Measurements from ENCODE around the gene PID1. TPM values are rescaled to one million over a fixed set of nuclear protein-coding genes. Genes with fewer than 3 reads are reported as not detected.

PID1 gene
- total RNA-seq, 3 donors from 2014 or later: 13.5 to 60.3 (median 42.0) TPM

DNA sequence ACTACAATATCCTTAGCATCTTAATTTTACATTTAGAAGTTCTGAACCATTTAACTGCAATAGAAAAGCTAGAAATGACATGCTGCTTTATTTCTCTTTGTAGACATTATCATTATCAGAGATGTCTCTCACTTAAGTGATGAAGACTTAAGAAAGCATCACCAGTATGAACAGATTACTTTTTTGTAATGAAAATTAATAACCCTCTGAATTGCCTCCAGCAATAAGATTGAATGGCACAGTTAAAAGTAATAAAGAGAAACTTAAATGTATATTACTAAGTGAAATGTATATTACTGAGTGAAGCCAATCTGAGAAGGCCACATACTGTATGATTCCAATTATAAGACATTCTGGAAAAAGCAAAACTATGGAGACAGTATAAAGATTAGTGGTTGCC is 89.4 kb downstream of the PID1 start:
- no peak overlapping the region for H3K4me3 ChIP-seq
- intact Hi-C loops (cut with DNase I; ENCODE audit: low total_unique reads): loop anchor here (1.0 kb wide), 1 partner anchor 19 kb away; no protein-coding TSS in a partner anchor
- H3K27ac ChIP-seq: no peak overlapping the region
- H3K9me3 ChIP-seq: no peaks in the 10 kb centered on the region
- no peaks in the 10 kb centered on the region for H3K27me3 ChIP-seq
- no peaks in the 10 kb centered on the region for H3K4me1 ChIP-seq
- H3K36me3 ChIP-seq: no peaks in the 10 kb centered on the region
- TF ChIP-seq POLR2A (IDR thresholded peaks at IDR 0.05) (no peak), CTCF (IDR thresholded peaks at IDR 0.05) (no peak), POLR2AphosphoS5 (IDR thresholded peaks at IDR 0.05) (no peak)
- DNase-seq (ENCODE audit: low spot score in 2 of 2): no peak

GRCh38 chr2:229180658-229181057 is 90.4 kb downstream of the PID1 start:
- no peak for DNase-seq (ENCODE audit: low spot score in 2 of 2)
- no peaks in the 10 kb centered on the region for H3K9me3 ChIP-seq
- intact Hi-C loops (cut with DNase I; ENCODE audit: low total_unique reads): loop anchor here (1.0 kb wide), 1 partner anchor 20 kb away; no protein-coding TSS in a partner anchor
- no peaks in the 10 kb centered on the region for H3K36me3 ChIP-seq
- no peak overlapping the region for H3K4me3 ChIP-seq
- no peaks in the 10 kb centered on the region for H3K27me3 ChIP-seq
- H3K4me1 ChIP-seq: no peaks in the 10 kb centered on the region
- H3K27ac ChIP-seq: no peak overlapping the region
- TF ChIP-seq POLR2A (IDR thresholded peaks at IDR 0.05): no peak
- no peak for TF ChIP-seq POLR2AphosphoS5 (IDR thresholded peaks at IDR 0.05)
- no peak for TF ChIP-seq CTCF (IDR thresholded peaks at IDR 0.05)

DNA sequence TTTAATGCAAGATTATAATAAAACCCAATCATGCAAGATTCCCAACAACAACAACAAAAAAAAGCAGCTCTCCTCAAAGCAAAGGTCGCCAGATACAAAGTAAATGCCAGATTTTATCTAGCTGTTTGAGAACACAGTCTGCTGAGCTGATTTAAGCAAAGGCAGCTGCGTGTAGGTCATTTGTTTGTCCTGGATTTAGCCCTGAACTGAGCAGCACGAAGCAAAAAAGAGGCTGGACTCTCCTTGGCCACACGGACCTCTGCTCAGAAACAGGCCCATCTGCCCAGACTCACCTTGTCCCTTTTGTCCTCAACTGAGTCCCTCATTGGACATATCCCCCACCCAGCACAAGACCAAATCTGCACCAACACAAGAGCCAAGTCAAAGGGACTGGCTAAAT is 91.5 kb downstream of the PID1 start:
- H3K4me1 ChIP-seq: no peaks in the 10 kb centered on the region
- intact Hi-C loops (cut with DNase I; ENCODE audit: low total_unique reads): no loop called here
- H3K4me3 ChIP-seq: no peak overlapping the region
- no peaks in the 10 kb centered on the region for H3K27me3 ChIP-seq
- H3K27ac ChIP-seq: peak overlapping the region in 1 of 2 donors; percentile 44
- H3K36me3 ChIP-seq: no peaks in the 10 kb centered on the region
- no peak for DNase-seq (ENCODE audit: low spot score in 2 of 2)
- TF ChIP-seq CTCF (IDR thresholded peaks at IDR 0.05) (no peak), POLR2A (IDR thresholded peaks at IDR 0.05) (no peak), POLR2AphosphoS5 (IDR thresholded peaks at IDR 0.05) (no peak)
- no peaks in the 10 kb centered on the region for H3K9me3 ChIP-seq

DNA sequence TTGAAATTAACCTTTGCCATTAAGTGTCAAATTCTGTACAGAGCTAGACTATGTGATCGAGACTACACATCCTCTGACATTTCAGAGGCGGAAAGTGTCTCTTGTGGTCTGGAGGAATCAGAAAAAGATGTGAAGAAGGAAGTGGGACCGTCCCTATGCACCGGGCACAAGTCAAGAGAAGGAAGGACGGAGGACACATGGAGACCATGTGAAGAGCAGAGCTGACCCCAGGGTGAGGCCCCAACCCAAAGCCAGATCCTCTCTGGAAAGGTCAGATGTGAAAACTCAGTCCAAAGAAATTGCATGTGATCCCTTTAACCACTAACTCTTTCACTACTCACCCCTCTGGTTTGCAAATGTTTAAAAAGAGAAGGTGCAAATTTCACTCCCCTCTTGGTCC is 92.4 kb downstream of the PID1 start:
- Histone ChIP-seq H3K4me1 (no peaks in the 10 kb centered on the region), H3K9me3 (no peaks in the 10 kb centered on the region), H3K27me3 (no peaks in the 10 kb centered on the region), H3K36me3 (no peaks in the 10 kb centered on the region), H3K27ac (peak overlapping the region in 1 of 2 donors; percentile 52), H3K4me3 (no peak overlapping the region)
- no peak for DNase-seq (ENCODE audit: low spot score in 2 of 2)
- intact Hi-C loops (cut with DNase I; ENCODE audit: low total_unique reads): no loop called here
- TF ChIP-seq CTCF (IDR thresholded peaks at IDR 0.05) (no peak), POLR2A (IDR thresholded peaks at IDR 0.05) (no peak), POLR2AphosphoS5 (IDR thresholded peaks at IDR 0.05) (no peak)

DNA sequence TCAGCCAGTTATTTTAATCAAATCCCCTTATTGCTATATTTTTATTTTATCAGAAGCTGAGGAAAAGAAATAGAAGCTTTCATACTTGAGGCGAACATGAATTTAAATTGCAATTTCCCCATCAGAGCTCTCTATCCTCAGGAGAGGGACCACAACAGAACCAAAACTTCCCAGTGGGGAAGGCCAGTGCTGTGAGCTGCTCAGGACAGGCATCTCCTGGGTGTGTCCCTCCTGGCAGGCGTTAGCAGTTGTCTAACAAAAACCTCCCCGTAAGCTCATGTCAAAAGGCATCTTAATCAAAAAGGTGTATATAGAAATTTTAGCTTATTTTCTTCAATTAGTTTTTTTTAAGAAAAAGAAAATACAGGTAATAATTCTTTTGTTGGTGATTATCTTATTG is 93.0 kb downstream of the PID1 start:
- no peaks in the 10 kb centered on the region for H3K4me1 ChIP-seq
- H3K27ac ChIP-seq: no peak overlapping the region
- H3K4me3 ChIP-seq: no peak overlapping the region

More for the DNA sequence above, 93.0 kb downstream of the PID1 start:
- Histone ChIP-seq H3K27me3 (no peaks in the 10 kb centered on the region), H3K36me3 (no peaks in the 10 kb centered on the region), H3K9me3 (no peaks in the 10 kb centered on the region)
- DNase-seq (ENCODE audit: low spot score in 2 of 2): no peak
- TF ChIP-seq CTCF (IDR thresholded peaks at IDR 0.05) (no peak), POLR2AphosphoS5 (IDR thresholded peaks at IDR 0.05) (no peak)
- intact Hi-C loops (cut with DNase I; ENCODE audit: low total_unique reads): no loop called here
